ENCODE measurements around the gene GVQW3.

GVQW3 gene

GRCh38 chr11:76380977-76381719 lies at the start of gene GVQW3, which contains the start of gene THAP12:
TSS of gene GVQW3 (plus strand) at chr11:76381323. CDS start at chr11:76381829, 506 bp downstream.
TSS of gene THAP12 (minus strand) at chr11:76381132. CDS start at chr11:76380836, 296 bp downstream.
- DNase-seq, result peak; percentile 66 to 100 (median 95)

DNA sequence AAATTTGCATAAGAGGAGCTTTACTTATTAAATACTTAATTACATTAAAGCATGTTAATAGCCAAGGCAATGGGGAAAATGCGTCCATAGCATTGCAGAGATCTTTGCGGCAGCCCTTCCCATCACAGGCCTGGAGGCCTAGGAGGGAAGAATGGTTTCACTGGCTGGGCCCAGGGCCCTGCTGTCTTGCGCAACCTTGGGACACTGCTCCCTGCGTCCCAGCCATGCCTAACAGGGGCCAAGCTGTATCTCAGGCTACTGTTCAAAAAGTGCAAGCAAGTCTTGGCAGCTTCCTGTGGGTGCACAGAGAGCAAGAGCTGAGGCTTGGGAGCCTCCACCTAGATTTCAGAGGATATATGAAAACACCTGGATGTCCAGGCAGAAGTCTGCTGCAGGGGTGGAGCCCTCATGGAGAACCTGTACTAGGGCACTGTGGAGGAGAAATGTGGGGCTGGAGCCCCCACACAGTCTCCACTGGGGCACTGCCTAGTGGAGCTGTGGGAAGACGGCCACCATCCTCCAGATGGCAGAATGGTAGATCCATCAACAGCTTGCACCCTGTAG lies 46.2 kb upstream of the GVQW3 start:
- DNase-seq, result no peak

GRCh38 chr11:76335842-76336241 lies 45.3 kb upstream of the GVQW3 start:
- DNase-seq, result no peak

DNA sequence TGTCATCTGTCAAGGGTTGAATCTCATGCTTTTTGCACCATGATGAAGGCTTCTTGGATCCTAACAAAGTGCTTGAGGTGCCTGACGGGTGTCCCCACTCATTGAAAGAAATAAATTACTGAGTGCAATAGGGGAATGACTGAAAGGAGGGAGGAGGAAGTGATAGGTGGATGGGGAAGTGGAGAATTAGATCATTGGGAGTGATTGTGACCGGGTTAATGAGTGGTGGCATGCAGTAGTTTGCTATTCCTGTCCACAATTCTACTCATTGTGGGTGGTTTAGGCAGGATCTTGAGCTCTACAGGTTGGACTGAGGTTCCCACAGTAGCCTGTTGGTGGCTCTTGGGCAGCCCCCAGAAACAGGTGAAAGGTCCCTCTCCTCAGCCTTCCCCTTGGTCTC lies 44.5 kb upstream of the GVQW3 start:
- no peak for DNase-seq

- DNase-seq, result no peak
Measured at GRCh38 chr11:76337469-76337868, 43.7 kb upstream of the GVQW3 start.

GRCh38 chr11:76337923-76338322 lies 43.2 kb upstream of the GVQW3 start:
- no peak for DNase-seq

DNA sequence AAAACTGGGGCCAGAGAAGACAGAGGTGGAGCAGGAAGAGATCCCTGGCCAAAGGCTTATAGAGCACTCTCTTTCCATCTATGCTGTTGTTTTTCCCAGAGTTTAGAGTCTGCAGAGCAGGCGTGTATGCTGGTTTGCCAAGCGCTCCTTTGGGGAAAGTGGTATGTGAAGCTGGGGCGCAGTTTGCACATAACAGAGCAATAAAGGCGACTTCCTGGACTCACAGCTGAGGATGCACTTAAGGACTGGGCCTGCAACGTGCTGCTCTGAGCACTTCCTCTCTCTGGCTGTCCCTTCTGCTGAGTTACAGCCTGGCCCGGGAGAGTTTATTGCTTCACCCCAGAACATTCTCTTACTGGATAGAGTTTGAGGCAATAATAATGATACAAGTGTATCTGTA lies 41.9 kb upstream of the GVQW3 start:
- no peak for DNase-seq

DNA sequence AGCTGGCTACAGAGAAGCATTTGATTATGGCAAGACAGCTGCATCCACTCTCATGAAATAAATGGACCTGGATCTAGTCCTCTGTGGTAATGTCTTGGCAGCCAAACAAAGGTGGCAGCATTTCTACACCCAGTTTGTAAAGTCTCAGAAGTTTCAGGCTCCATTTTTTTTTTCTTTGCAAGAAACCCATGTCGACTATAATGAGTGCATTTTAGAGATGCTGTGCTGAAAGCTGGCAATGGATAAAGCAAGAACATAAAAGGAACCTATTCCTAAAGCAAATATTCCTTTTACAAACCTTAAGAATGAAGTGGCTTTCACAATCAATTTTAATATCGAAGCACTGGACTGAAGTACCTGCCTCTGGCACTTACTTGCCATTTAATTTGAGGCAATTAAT lies 33.7 kb upstream of the GVQW3 start:
- no peak for DNase-seq

GRCh38 chr11:76348348-76348747 lies 32.8 kb upstream of the GVQW3 start:
- DNase-seq, result no peak

- peak in 6 of 51 donors; percentile 6 to 31 (median 13) for DNase-seq
Measured at GRCh38 chr11:76355172-76355571, 26.0 kb upstream of the GVQW3 start.

GRCh38 chr11:76361374-76361773 lies 19.7 kb upstream of the GVQW3 start:
- no peak for DNase-seq

- no peak for DNase-seq
Measured at GRCh38 chr11:76361776-76362175, 19.3 kb upstream of the GVQW3 start.

GRCh38 chr11:76362716-76363115 lies 18.4 kb upstream of the GVQW3 start:
- no peak for DNase-seq

DNA sequence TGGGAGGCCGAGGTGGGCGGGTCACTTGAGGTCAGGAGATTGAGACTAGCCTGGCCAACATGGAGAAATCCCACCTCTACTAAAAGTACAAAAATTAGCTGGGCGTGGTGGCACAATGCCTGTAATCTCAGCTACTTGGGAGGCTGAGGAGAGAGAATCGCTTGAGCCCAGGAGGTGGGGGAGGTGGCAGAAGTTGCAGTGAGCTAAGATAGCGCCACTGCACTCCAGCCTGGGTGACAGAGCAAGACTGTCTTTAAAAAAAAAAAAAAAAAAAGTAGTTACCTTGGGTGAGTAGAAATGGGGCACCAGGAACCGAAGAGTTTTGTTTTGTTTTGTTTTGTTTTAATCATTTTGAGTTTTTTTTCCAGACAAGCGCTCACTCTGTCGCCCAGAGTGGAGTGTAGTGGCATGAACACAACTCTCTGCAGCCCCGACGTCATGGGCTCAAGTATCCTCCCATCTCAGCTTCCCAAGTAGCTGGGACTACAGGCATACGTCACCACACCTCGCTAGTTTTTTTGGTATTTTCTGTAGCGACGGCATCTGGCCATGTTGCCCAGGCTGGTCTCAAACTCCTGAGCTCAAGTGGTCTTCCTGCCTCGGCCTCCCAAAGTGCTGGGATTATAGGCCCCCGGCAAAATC lies 16.0 kb upstream of the GVQW3 start:
- DNase-seq, result no peak

DNA sequence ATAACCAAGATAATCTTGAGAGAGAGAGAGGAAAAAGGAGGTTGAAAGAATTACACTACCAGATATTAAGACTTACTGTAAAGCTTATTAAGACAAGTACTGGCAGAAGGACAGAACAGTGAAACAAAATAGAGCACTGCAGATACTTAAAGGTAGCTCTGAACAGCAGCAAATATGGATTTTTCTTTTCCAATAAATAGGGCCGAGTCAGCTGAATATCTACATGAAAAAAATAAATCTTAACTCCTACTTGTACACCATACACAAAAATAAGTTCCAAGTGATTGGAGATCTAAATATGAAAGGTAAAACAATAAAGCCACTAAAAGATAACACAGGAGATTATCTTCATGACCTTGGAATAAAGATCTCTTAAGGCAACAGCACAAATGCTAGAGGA lies 12.6 kb upstream of the GVQW3 start:
- no peak for DNase-seq

DNA sequence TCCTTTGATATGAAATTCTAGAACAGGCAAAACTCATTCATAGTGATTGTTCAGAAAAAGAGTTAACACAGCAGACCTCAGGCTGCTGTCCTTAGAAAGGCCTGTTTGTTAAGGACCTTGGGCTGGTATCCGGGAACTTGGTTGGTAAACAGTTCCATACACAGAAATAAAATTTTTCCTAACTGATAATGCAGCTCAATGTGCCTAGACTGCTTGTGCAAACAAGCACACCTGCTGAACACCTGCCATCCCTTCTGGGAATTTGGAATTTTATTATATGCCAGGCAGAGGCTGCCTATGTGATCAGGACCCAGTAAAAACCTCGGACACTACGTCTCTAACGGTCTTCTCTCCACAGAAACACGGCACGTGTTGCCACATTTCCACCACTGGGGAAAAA lies 11.7 kb upstream of the GVQW3 start:
- no peak for DNase-seq

GRCh38 chr11:76371170-76371569 lies 10.0 kb upstream of the GVQW3 start:
- DNase-seq, result no peak

DNA sequence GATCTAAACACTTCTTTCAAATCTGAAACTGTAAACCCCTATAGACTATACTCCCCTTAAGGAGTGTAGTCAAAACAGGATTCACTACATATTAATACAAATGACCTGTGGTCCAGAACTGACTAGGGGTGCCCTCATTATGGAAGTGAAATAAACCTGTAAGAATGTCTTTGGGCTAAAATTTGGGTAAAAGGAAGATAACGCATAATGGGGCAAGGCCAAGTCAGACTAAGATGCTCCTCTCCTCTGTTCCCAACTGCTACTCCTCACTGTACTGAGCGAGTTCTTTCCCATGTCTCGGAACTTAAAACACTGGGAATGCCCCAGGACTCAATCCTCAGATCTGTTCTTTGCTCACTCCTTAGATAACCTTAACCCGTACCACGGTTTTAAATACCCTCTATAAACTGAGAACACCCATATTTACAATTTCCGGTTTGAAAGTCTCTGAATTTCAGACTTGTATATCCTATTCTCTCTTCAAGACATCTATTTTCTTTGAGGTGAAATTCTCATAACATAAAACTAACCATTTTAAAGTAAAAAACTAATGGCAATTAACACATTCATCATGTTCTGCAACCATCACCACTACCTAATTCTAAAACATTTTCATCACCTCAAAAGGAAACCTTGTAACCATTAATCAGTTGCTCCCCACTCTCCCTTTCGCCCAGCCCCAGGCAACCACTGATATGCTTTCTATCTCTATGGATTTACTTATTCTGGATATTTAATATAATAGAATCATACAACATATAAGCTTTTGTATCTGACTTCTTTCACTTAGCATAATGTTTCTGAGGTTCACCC lies 4.2 kb upstream of the GVQW3 start:
- no peak for DNase-seq

DNA sequence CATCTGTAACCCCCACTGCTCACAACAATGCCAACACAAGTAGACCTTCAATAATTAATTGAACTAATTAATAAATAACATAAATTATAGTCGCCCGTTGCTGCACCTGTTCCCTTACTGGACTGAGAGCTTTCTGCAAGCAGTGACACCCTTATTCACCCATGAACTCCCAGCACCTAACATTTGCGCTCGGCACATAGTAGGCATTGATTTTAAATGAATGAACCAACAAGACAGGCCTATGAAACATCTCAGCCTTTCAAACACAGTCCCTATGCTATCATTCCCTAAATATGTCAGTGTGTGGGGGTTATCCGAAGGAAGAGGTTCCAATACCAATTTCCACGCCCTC lies 1.3 kb upstream of the GVQW3 start:
- peak in 1 of 51 donors; percentile 29 for DNase-seq

- DNase-seq, result peak in 19 of 51 donors; percentile 6 to 70 (median 39)
Measured at GRCh38 chr11:76380159-76380976, 755 bp upstream of the GVQW3 start.

DNA sequence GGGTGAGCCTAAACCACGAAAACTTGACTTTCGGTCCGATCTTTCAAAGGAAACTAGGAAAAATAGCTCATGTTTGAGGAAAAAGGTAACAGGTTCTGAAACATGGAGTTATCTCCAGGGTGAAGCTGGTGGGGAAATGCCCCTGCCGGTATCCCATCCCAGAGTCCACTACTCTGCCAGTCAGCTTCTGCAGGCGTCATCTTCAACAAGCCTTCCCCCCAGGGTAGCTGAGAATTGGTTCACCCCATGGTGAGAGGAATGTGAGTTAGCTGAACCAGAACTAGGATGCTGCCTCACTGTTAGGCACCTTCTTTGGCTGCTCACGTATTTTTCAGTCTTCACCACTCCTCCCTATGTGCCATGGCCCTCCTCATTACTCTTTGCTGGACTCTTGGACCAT lies 1.1 kb downstream of the GVQW3 start:
- DNase-seq, result no peak
